Measurements from ENCODE around the gene IL36A.

IL36A gene

GRCh38 chr2:113052396-113052917 lies 47.2 kb downstream of the IL36A start, which contains the start of gene IL36B:
IL36B (minus strand) TSS chr2:113052867.
- no peak for DNase-seq

- no peak for DNase-seq
Observed at GRCh38 chr2:113053666-113054065, 48.4 kb downstream of the IL36A start.

- no peak for DNase-seq
Observed at GRCh38 chr2:113054066-113054465, 48.8 kb downstream of the IL36A start.

- no peak for DNase-seq
Observed at GRCh38 chr2:113056521-113056920, 51.3 kb downstream of the IL36A start.

GRCh38 chr2:113057117-113057516 lies 51.9 kb downstream of the IL36A start:
- DNase-seq = no peak

Data from CD4-positive, alpha-beta T cell treated with Interleukin-15 for 1 hour (primary cell).